ENCODE results near the gene KRTAP10-6.
"Not testable (repeated sequence)": the region's sequence is repeated elsewhere in the genome, so short reads cannot be mapped to it uniquely, and the experiment has no call there.

Gene KRTAP10-6

GRCh38 chr21:44598061-44598460 lies 5.8 kb upstream of the KRTAP10-6 start:
- DNase-seq, result no peak

GRCh38 chr21:44596068-44596725 lies 3.9 kb upstream of the KRTAP10-6 start:
- DNase-seq, result no peak

DNA sequence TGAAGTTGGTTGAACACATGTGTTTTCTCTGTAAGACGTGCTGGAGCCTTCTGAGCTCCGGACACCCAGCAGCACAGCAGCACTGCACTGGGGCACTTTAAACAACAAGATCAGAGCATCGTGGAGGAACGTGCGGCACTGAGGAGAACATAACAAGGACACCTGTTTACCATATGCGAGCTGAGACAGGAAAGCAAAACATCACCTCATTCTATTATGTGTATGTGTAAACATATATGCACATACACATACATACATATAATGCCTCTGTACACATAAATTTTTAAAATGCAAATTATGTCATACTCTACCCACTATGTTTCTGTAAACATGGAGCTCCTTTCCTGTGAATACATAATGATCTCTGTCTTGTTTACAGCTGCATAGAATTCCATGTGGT lies 3.2 kb upstream of the KRTAP10-6 start:
- DNase-seq, result no peak

DNA sequence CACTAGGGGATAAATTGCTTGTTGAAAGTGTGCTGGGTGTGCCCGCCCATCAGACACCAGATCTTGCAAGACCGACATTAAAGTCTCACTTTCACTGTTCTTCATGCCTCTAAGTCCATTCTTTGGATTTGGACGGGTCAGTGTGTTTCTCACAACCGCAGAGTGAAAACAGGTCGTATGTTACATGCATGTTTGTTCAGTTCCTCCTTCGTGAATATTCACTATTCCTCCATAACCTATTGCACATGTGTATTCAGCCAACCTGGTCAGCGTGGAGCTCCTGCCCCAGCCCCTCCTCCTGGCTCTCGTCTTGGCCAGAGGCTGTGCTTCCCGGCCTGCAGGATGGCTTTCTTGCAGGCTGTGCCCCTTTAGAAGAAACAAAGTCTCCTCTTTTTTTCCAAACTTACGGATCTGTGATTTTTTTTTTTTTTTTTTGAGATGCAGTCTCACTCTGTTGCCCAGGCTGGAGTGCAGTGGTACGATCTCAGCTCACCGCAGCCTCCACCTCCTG lies 2.2 kb upstream of the KRTAP10-6 start:
- no peak for DNase-seq

DNA sequence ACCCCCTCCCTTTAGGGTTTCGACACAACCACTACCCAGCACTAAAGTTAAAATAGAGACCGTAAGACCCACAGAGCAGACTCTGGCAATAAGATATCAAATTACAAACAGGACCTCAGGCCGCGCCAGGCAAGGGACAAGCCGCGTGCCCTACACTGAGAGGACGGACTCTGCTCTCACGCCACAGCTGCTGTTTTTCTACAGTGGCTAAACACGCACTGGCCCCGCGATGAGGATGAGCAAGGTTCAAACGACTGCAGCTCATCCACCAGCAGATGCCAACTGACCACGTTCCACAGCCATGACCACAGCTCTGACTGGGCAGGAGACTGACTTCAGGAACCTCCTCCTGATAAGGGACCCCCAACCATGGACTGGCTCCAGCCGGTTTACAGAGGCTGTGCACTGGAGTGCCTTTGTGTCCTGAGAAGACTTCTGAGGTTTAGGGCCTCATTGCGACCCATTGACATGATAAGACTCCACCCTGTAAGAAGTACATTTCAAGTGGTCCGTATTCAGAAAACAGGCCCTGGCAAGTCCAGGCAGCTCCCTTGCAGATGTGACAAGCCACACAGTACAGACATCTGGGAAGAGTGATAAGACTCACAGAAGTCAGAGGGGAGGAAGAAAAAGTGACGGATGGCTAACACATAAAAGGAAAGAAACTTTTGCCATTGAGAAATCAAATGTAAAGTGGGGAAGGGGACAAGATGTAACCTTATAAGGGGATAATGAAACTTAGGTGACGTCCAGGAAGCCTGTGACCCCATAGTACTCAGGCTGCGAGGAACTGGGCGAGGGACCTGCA lies 1.5 kb upstream of the KRTAP10-6 start:
- no peak for DNase-seq

DNA sequence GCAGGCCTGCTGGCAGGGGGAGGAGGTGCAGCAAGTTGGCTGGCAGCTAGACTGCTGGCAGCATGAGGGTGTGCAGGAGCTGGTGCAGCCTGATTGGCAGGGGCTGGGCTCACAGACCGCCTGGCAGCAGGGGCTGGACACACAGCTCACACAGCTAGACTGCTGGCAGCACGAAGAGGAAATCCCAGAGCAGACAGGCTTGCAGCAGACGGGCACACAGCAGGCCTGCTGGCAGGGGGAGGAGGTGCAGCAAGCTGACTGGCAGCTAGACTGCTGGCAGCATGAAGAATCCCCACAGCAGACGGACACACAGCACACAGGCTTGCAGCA lies 539 bp downstream of the KRTAP10-6 start:
- not testable (repeated sequence) for DNase-seq

DNA sequence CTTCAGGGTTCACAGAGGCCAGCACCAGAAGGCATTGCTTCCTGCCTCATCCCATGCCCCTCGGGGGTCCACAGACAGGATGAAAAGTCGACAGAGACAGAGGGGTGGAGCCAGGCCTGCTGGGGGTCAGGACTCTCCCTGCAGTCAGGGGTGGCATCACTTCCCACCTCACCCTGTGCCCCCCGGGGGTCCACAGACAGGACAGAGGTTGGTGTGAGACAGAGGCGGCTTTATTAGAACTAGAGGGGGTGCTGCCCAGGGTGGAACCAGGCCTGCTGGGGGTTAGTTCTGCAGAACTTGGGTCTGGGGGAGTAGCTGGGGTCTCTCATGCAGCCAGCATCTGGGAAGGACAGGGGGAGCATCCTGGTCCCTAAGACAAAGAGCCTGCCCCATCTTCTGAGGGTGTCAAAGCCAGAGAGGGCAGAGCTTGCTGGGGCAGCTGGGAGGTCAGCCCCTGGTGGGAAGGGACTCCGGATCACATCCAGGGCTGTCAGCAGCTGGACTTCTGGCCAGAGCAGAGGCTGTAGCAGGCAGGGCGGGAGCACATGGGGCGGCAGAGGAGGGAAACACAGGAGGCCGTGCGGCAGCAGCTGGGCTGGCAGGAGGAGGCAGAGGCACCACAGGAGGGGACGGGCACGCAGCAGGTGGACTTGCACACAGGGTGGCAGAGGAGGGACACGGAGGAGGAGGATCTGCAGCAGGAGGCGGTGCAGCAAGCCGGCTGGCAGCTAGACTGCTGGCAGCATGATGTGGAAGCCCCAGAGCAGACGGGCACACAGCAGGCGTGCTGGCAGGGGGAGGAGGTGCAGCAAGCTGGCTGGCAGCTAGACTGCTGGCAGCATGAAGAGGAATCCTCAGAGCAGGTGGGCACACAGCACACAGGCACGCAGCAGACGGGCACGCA lies 1.2 kb downstream of the KRTAP10-6 start:
- DNase-seq, result not testable (repeated sequence)

DNA sequence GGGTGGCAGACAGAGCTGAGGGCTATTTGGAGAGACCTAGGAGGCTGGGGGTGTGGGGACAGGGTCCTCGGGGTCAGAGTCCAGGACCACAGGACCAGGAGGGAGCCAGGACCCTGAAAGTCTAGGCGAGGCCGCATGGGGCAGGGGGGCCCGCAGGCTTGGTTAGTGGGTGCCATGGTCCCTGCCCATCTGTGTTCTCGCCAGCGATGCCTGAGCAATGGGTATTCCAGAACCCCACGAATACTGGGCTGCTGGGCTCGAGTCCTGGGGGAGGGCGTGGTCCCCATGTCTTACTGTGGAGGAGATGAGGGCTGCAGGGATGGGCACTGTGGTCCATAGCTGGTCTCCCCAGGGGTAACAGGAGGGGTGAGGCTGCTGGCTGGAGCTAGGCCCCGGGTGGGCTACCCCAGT lies 2.0 kb downstream of the KRTAP10-6 start:
- DNase-seq, result no peak

DNA sequence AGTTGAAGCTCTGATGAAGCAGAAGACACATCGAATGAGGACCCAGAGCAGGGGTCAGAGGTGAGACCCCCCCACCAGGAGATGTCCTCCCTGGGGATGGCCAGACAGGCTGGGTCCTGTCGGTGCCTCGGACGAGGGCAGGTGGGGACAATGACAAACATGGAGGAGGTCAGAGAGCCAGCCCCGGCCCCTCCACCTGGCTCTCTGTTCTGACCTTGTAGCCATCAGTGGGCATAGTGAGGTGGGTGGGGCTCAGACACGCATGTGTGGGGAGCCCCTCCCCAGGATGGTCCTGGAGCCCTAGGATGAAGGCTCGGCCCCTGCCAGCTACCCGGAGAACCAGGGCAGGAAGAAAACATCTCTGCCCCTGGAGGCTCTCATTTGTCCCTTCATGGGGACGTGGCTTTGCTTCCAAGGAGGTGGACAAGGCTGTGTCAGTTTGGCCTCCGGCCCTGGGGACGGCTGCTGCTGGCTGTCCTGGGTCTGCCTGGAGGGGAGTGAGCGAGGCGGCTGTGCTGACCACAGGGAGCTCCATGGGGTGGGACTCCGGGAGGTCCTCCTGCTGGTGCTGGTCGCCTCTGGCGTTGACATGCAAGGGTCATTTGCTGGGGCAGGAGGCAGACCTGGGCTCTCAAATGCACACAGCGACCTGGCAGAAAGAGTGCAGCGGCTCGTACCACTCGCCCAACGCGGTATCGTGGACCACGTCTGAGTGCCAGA lies 2.6 kb downstream of the KRTAP10-6 start:
- no peak for DNase-seq

DNA sequence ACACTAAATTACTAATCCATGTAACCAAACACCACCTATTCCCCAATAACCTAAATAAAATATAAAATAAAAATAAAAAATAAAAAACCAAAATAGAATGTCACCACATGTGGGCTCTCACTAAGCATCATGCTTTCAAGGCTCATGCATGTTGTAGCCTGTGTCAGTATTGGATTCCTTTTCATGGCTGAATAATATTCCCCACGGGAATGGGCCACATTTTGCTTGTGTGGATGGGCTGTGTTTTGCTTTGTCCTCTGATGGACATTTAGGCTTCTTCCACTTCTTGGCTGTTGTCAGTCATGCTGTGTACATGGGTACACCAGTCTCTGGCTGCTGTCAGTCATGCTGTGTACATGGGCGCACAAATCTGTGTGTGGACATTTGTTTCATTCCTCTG lies 3.2 kb downstream of the KRTAP10-6 start:
- no peak for DNase-seq

GRCh38 chr21:44585892-44586291 lies 6.4 kb downstream of the KRTAP10-6 start:
- DNase-seq, result no peak

GRCh38 chr21:44583800-44584147 lies 8.5 kb downstream of the KRTAP10-6 start:
- no peak for DNase-seq

GRCh38 chr21:44583089-44583799 lies 9.1 kb downstream of the KRTAP10-6 start:
- no peak for DNase-seq

GRCh38 chr21:44582055-44582454 lies 10.2 kb downstream of the KRTAP10-6 start:
- no peak for DNase-seq

DNA sequence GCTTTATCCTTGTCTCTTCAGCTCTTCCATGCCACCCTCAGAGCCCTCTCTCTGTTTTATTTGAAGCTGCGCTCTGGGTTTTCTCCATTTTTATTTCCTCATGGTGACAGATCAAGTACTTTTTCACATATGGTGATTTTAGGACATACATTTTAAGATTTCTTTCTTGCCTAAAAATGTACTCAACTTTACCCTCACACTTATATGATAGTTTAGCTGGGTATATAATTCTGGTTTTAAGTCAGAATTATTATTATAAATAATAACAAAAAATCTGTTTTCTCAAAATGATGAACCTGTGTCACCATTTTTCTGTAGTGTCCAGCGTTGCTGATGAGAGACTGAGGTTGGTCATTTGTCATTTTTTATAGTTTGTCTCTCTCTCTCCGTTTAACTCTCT lies 11.1 kb downstream of the KRTAP10-6 start:
- DNase-seq, result no peak

- DNase-seq, result not testable (repeated sequence)
These were observed 12.0 kb downstream of the KRTAP10-6 start, which contains the start of gene KRTAP10-5 for GRCh38 chr21:44580231-44580821. Gene KRTAP10-5, minus strand, starts transcription at chr21:44580604. Its CDS starts 26 bp downstream, at chr21:44580578.

DNA sequence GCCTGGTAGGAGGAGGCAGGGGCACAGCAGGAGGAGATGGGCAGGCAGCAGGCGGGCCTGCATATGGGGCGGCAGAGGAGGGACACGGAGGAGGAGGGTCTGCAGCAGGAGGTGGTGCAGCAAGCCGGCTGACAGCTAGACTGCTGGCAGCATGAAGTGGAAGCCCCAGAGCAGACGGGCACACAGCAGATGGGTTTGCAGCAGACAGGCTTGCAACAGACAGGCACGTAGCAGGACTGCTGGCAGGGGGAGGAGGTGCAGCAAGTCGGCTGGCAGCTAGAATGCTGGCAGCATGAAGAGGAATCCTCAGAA lies 12.5 kb downstream of the KRTAP10-6 start:
- no peak for DNase-seq

DNA sequence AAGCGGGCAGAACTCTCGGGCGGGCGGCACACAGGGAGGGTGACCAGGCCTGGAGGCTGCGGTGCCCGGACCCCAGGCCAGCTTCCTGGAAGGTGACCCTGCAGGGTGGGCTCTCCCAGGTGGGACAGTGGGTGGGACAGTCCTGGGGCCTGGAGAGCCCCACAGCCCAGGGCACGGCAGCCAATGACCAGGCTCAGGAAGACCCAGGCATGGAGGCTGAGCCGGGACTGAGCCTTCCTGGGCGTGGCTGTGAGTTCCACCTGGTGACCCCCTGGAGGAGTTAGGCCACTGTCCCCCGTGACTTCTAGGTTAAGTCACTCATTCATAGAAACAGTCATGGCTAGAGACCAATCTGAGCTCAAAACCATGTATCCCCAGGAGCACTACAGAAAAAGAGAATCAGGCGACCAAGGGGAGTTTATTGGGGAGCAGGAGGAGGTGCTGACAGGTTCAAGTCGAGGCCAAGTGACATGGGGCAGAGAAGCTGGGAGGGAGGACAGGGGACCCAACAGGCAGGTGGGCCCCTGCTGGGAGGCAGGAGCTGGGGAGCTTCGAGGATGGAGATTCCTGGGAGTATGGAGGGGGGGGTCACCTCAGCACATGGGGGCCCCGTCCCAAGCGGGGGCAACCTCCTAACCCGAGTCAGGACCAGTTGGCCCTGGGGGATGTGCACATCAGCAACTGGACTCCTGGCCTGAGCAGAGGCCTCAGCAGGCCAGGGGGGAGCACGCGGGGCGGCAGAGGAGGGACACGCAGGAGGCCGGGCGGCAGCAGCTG lies 13.1 kb downstream of the KRTAP10-6 start:
- DNase-seq, result no peak

- DNase-seq, result no peak
These were observed 13.8 kb downstream of the KRTAP10-6 start for GRCh38 chr21:44578371-44579055.

DNA sequence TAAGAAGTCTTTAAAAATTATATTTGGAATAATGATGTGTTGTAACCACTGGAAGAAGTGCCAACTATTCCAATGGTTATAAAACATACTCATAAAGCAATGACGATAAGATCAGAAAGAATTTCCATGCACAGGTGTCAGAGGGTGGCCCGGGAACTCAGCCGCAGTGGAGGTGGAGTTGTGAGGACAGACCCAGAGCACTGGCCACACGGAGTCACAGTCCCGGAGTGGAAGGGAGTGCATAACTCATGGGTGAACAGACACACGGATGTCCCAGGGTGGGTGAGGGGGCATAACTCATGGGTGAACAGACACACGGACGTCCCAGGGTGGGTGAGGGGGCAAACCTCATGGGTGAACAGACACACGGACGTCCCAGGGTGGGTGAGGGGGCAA lies 16.3 kb downstream of the KRTAP10-6 start:
- no peak for DNase-seq

Data from midbrain (tissue), 1 donor.